ENCODE measurements around the gene SLC6A1.

The SLC6A1 gene

DNA sequence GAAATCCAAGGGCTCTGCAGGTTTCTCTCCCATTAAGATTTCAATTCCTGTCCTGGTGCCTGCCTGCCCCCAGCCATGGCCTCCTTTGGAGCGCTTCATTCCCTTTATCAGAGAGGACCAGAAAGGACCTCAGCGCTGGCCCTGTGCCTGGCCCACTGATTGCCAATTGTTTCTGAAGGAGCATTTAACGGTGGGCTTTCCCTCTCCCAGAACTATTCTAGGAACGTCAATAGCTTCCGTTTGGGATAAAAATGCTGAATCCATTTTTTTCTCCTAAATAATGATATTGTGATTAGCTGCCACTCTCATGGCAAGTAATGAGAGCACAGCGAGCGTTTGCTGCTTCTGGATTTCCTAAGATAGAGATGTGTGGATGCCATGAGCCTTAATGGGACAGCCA is 12.2 kb upstream of the SLC6A1 start:
- peaks cover 19% of the 10 kb centered on the region for H3K27me3 ChIP-seq (ENCODE audit: insufficient read depth, poor library complexity, severe bottlenecking)
- no peaks in the 10 kb centered on the region for H3K36me3 ChIP-seq (ENCODE audit: low read depth)
- no peaks in the 10 kb centered on the region for H3K9me3 ChIP-seq (ENCODE audit: severe bottlenecking)
- peaks cover 2% of the 10 kb centered on the region for H3K4me1 ChIP-seq (ENCODE audit: insufficient read depth, poor library complexity, severe bottlenecking)
- H3K4me3 ChIP-seq (ENCODE audit: severe bottlenecking) = no peak overlapping the region
- no peak for DNase-seq (ENCODE audit: low spot score)
- no peak overlapping the region for H3K27ac ChIP-seq (ENCODE audit: poor library complexity, severe bottlenecking)
- no peak for ATAC-seq (ENCODE audit: low read depth)
- TF ChIP-seq, protein P1, sequence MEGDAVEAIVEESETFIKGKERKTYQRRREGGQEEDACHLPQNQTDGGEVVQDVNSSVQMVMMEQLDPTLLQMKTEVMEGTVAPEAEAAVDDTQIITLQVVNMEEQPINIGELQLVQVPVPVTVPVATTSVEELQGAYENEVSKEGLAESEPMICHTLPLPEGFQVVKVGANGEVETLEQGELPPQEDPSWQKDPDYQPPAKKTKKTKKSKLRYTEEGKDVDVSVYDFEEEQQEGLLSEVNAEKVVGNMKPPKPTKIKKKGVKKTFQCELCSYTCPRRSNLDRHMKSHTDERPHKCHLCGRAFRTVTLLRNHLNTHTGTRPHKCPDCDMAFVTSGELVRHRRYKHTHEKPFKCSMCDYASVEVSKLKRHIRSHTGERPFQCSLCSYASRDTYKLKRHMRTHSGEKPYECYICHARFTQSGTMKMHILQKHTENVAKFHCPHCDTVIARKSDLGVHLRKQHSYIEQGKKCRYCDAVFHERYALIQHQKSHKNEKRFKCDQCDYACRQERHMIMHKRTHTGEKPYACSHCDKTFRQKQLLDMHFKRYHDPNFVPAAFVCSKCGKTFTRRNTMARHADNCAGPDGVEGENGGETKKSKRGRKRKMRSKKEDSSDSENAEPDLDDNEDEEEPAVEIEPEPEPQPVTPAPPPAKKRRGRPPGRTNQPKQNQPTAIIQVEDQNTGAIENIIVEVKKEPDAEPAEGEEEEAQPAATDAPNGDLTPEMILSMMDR (IDR thresholded peaks at IDR 0.05; ENCODE audit: poor library complexity, severe bottlenecking) = no peak

DNA sequence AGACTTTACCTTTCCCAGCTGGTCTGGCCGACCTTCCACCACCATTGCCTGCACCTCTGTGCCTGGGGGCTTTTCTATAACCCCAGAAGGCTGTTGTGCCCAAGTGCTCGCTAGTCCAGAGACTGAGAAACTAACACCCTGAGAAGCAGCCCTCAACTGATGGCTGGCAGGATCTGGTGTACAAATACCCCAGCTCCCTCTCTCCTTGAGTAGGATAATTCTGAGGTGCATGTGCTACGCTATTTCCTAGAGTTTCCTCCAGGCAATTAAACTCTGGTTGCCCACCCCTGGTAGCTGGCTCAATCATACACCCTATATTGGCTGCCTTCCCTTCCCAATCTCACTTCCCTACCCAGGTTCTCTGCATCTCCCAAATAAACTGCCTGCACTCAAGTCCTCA is 11.5 kb upstream of the SLC6A1 start:
- Histone ChIP-seq H3K4me1 (ENCODE audit: insufficient read depth, poor library complexity, severe bottlenecking) (peaks cover 2% of the 10 kb centered on the region), H3K9me3 (ENCODE audit: severe bottlenecking) (no peaks in the 10 kb centered on the region), H3K27me3 (ENCODE audit: insufficient read depth, poor library complexity, severe bottlenecking) (peaks cover 26% of the 10 kb centered on the region), H3K36me3 (ENCODE audit: low read depth) (no peaks in the 10 kb centered on the region), H3K27ac (ENCODE audit: poor library complexity, severe bottlenecking) (no peak overlapping the region), H3K4me3 (ENCODE audit: severe bottlenecking) (no peak overlapping the region)
- ATAC-seq (ENCODE audit: low read depth) (no peak), DNase-seq (ENCODE audit: low spot score) (no peak)
- TF ChIP-seq, protein P1 (IDR thresholded peaks at IDR 0.05; ENCODE audit: poor library complexity, severe bottlenecking) = no peak

DNA sequence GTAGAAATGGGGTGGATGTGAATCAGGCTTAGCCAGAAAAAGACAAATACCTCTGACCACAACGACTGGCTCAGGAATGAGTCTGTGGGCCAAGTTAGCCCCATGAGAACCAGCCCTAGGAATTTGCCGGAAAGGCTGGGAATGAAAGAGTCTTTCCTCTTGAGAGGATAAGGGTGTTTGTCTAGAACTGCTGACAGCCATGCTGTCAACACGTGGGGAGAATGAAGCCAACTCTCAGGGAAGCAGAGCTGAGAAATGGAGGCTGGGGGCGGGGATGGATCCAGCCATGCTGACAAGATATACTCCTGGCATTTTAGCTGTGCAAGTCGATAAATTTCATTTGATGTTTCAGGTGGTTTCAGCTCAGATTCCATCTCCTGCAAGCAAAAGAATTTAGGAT is 10.6 kb upstream of the SLC6A1 start:
- no peak overlapping the region for H3K4me3 ChIP-seq (ENCODE audit: severe bottlenecking)
- DNase-seq (ENCODE audit: low spot score) = no peak
- H3K4me1 ChIP-seq (ENCODE audit: insufficient read depth, poor library complexity, severe bottlenecking) = peaks cover 2% of the 10 kb centered on the region
- no peak overlapping the region for H3K27ac ChIP-seq (ENCODE audit: poor library complexity, severe bottlenecking)
- TF ChIP-seq, protein P1 (IDR thresholded peaks at IDR 0.05; ENCODE audit: poor library complexity, severe bottlenecking) = no peak
- ATAC-seq (ENCODE audit: low read depth) = no peak; the same call in 2 of the 3 replicates
- no peaks in the 10 kb centered on the region for H3K36me3 ChIP-seq (ENCODE audit: low read depth)
- no peaks in the 10 kb centered on the region for H3K9me3 ChIP-seq (ENCODE audit: severe bottlenecking)
- peaks cover 31% of the 10 kb centered on the region for H3K27me3 ChIP-seq (ENCODE audit: insufficient read depth, poor library complexity, severe bottlenecking)

DNA sequence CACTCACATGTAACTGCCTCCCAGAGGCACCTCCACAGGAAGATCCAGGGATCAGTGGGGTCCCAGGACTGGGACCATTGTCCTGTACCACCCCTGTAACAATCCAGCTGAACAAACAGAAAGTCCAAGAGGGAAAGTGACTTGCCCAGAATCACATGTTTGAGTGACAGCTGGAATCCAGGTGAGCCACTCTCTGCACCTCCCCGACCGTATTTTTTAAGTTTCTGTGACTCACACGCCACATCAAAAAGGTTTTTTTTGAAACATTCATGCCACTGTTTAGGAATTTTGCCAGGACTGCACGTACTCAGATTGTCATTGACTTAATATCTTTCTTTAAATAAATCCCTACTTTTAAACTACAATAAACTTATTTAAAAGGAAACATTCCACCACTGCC is 9.8 kb upstream of the SLC6A1 start:
- no peaks in the 10 kb centered on the region for H3K9me3 ChIP-seq (ENCODE audit: severe bottlenecking)
- peaks cover 2% of the 10 kb centered on the region for H3K4me1 ChIP-seq (ENCODE audit: insufficient read depth, poor library complexity, severe bottlenecking)
- no peak overlapping the region for H3K27ac ChIP-seq (ENCODE audit: poor library complexity, severe bottlenecking)
- no peak overlapping the region for H3K4me3 ChIP-seq (ENCODE audit: severe bottlenecking)
- peak; percentile 69 for ATAC-seq (ENCODE audit: low read depth)
- no peak for DNase-seq (ENCODE audit: low spot score)
- TF ChIP-seq, protein P1 (IDR thresholded peaks at IDR 0.05; ENCODE audit: poor library complexity, severe bottlenecking) = no peak
- H3K27me3 ChIP-seq (ENCODE audit: insufficient read depth, poor library complexity, severe bottlenecking) = peaks cover 31% of the 10 kb centered on the region
- H3K36me3 ChIP-seq (ENCODE audit: low read depth) = no peaks in the 10 kb centered on the region

DNA sequence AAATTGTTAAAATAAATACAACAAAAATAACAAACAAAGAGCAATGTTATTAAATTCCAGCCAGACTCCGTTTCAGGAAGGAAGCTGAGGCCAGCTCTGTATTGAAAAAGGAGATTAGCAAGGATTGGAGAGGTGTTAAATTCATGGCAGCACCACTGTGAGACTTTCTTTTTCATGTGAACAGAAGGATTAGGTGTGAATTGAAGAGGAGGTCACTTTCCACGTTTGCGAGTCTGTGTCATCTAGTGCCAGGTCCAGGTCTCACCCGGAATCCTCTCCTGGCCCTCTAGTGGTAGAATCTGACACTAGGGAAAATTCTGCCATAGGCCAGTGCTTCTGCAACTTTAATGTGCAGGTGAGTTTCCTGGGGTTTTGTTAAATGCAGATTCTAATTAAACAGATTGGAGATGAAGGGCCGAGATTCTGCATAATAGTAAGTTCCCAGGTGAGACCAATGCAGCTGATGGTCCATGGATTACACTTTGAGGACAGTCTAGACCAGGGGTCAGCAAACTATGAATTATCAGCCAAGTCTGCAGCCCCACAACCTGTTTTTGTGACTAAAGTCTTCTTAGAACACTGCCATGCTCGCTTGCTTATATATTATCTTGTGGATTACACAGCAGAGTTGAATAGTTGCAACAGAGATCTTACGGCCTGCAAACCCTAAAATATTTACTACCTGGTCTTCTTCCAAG is 9.2 kb upstream of the SLC6A1 start:
- H3K36me3 ChIP-seq (ENCODE audit: low read depth) = no peaks in the 10 kb centered on the region
- peaks cover 31% of the 10 kb centered on the region for H3K27me3 ChIP-seq (ENCODE audit: insufficient read depth, poor library complexity, severe bottlenecking)
- DNase-seq (ENCODE audit: low spot score) (no peak), ATAC-seq (ENCODE audit: low read depth) (peak; percentile 60)
- H3K4me1 ChIP-seq (ENCODE audit: insufficient read depth, poor library complexity, severe bottlenecking) = peaks cover 2% of the 10 kb centered on the region
- no peak overlapping the region for H3K27ac ChIP-seq (ENCODE audit: poor library complexity, severe bottlenecking)
- no peak overlapping the region for H3K4me3 ChIP-seq (ENCODE audit: severe bottlenecking)
- TF ChIP-seq, protein P1 (IDR thresholded peaks at IDR 0.05; ENCODE audit: poor library complexity, severe bottlenecking) = peak; percentile 85
- H3K9me3 ChIP-seq (ENCODE audit: severe bottlenecking) = no peaks in the 10 kb centered on the region

Data from RWPE2 (cell line).